Stimulated activated CD8-positive, alpha-beta memory T cell treated with anti-CD3 and anti-CD28 coated beads, Interleukin-15, amount 100 ng/mL, for 48 hours (primary cell): Measurements from ENCODE around the gene RPL28.
A peak's percentile ranks its signal among the peaks of the same experiment; 100 is the strongest.

Source experiments
- DNase-seq, 2 donors: peaks; one replicate each; pipeline ENCODE4 v3.0.0-alpha.2; 2020; ENCODE audit warnings: low read depth in 2 of 2

Gene RPL28

DNA sequence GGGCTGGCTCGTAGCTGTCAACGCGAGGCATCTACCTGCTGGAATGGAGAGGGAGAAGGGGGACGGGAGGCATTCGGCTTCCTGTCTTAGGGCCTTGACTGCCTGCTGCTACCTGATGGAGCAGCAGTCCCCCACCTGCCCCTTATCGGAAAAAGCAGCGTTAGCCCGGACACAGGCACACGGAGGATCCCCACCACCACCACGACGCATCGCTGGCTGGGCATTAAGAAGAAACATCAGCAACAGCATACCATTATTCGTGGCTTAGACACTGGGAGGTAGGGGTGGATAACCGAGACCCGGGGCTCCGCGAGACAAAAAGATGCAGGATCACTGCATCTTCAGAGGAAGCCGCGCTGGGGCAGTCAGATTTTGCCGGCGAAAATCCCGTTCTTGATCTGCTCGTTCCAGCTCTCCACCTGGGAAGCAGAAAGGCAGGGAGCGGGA, 32.4 kb upstream of the RPL28 start:
- no peak for DNase-seq

DNA sequence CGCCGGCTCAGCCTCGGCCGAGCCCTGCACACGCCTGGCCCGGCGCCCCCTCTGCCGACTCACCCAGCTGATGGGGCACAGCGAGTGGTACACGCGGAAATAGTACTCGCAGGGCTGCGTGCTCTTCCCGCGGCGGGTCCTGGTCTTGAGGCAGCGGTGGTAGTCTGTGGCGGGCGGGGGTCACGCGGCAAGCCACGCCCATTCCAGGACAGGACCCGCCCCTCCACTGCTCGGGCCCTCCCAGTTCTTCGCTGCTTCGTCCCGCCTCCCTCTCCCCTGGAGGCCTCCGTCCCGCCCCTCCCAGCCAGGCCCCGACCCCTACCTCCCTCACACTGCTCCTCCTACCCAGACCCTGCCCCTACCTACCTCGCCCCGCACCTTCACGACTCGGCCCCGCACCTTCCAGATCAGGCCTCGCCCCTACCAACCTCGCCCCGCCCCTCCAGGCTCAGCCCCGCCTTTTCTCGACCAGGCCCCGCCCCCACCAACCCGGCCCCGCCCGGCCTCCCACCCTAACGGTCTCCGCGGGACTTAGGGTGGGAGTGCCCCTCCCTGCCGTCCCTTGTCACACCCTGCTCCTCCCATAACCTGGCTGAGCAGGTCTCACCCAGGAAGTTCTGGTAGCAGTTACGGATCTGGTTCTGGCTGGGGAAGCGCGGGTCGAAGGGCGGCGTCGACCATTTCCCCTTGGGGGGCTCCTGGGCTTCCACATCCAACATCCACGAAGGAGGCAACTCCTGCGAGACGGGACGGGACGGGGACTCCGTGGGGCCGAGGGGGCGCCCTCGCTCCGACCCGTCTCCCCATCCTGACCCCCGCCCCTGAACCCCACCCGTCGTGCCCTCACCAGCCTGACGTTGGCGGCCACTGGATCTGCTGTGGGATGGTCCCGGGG, 31.7 kb upstream of the RPL28 start:
- DNase-seq, result peak in 1 of 2 donors; percentile 27

DNA sequence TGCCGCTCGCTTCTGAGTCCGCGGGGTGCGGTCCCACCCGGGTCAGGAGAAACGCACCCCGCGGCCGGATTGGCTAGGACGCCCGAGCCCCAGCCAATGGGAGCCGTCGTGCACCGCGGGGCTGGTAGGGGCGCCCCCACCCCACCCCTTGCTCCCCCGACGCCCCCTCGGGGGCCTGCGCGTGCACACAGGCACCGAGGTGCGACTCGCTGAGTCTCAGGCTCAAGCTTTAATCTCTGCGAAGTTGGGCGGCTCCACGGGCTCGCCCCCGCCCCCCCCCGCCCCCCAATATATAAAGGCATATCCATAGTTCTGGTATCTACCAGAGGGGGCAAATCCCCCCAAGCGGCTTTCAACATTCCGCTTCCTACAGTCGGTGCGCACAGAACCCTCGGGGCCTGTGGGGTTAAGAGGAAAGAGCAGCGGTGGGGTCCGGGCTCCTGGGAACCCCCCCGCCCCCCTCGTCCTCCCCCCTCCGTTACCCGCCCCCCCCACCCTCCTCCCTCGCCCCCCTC, 31.0 kb upstream of the RPL28 start, which contains the start of gene COX6B2:
Gene COX6B2 (minus strand): TSS at position 22 of the 515 bp plus-strand sequence. CDS start 198 bp downstream, outside the sequence.
- DNase-seq, result no peak

DNA sequence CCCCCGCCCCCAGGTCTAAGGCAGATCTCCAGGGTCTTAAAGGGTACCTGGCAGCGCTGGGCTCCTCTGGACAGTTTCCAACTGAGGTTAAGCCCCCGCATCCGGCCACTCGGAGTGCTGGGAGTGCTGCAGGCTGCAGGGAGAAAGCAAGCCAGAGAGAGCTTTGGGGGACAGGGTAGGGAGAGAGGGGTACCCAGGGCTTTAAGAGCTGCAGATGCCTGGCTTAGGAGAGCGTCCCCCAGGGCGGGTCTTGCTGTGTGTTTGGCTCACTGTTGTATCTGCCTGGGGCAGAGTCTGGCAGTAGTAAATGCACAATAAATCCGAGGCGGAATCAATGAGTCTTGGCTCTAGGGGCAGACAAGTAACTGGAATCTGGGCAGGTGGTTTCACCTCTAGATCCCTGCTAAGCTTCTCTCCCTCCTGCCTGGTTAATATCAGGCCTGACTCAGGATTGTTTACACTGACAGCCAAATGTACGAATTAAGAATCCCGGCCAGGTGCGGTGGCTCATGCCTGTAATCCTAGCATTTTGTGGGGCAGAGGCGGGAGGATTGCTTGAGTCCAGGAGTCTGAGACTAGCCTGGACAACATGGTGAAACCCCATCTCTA, 30.4 kb upstream of the RPL28 start:
- no peak for DNase-seq

DNA sequence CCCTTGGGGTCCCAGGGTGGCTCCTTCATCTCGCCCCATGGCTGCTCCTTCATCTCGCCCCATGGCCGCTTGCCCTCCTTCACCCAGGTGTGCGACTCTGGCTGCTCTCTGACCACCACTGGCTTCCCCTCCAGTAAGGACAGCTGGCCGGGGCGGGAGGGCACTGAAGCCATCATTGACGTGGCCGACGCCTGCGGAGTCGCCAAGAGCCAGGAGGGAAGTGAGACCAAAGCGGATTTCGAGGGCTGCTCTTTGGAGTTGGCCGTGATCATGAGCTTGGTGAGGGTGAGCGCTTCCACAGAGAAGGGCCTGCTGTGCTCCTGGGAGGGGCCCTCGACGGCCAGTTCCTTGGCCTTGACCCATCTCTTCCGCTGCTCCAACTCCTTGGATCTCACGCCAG, 27.2 kb upstream of the RPL28 start:
- DNase-seq, result no peak

DNA sequence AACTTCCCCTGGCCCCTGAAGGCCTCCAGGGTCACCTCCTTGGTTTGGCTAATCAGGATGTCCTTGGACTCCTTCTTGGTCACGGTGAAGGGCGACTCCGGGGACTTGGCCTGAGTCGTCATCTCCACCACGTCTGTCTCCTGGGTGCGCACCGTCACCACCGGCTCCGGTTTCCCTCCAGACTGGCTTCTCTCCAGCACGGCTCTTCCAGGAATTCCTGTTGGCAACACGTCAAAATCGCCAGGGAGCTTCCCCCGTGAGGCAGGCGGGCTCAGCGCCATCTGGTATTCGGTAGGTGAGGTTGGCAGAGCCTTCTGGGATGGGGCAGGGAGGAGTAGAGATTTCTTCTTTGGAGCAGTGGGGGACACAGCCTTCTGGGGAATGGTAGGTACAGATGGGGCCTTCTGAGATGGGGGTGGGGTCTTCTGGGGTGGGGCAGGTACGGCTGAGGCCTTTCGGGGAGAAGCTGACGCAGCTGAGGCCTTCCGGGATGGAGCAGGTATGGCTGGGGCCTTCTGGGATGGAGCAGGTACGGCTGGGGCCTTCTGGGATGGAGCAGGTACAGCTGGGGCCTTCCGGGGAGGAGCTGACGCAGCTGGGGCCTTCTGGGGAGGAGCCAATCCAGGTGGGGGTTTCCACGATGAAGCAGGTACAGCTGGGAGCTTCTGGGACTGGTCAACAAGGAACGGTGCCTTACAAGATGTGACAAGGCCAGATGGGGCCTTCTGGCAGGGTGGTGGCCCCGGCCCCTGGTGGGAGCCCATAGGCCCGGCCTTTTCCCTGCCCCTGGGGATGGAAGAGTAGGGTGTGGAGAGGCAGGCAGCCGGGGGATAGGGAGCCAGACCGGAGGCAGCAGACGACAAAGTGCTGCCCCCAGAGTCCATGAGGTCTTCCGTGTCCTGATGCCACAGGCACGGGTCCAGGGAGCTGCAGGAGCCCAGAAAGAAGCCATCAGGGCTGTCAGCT, 26.5 kb upstream of the RPL28 start:
- DNase-seq, result no peak

DNA sequence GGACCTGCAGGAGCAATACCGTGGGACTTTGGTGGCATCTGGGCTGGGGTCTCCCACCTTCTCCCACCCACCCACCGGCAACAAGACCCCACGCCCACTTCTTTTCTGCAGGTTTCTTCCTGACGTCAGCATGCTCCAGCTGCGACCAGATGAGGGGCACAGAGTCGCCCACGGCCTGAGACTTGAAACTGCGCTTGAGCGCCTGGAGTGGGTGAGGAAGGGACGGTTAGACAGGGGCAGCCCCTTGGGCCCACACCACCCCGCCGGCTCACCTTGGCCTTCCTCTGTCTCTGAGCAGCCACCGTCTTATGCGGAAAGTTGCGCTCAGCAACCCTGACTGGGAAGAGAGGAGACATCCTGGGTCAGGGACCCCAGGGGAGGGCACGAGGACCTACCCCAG, 24.8 kb upstream of the RPL28 start:
- DNase-seq, result no peak

DNA sequence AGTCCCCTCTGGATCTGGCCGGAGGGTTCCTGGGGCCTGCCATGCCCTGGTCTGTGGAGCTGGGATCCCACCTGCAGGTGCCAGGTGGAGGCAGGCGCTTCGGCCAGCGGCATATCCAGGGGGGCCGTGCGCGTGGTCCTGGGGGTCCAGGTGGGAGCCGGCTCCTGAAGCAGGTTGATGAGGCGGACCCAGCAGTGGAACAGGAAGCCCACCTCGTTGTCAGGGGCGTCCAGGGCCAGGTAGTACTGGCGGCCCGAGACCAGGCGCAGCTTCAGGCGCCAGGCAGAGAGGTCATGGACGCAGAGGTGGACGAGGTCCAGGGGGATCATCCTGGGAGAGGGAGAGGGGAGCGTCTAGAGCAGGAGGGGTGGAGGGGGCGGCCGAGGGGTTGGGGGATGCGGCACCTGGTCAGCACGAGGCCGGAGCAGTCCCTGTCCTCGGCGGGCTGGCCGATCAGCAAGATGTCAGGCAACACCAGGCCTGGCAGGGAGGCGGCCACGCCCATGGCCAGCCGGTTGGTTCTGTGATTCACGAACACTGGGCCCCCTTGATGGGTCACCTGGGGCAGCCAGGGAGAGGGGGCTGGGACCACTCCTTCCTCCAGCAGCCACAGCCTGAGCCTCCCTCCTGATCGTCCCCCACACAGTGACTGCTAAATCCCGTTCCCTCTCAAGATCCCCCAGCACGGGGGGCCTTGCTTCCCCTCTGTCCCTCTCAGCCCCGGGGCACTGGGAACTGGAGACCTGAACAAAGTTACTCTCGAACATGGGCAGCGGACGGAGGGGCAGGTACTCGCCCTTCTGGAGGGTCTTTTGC, 23.4 kb upstream of the RPL28 start:
- DNase-seq, result no peak

DNA sequence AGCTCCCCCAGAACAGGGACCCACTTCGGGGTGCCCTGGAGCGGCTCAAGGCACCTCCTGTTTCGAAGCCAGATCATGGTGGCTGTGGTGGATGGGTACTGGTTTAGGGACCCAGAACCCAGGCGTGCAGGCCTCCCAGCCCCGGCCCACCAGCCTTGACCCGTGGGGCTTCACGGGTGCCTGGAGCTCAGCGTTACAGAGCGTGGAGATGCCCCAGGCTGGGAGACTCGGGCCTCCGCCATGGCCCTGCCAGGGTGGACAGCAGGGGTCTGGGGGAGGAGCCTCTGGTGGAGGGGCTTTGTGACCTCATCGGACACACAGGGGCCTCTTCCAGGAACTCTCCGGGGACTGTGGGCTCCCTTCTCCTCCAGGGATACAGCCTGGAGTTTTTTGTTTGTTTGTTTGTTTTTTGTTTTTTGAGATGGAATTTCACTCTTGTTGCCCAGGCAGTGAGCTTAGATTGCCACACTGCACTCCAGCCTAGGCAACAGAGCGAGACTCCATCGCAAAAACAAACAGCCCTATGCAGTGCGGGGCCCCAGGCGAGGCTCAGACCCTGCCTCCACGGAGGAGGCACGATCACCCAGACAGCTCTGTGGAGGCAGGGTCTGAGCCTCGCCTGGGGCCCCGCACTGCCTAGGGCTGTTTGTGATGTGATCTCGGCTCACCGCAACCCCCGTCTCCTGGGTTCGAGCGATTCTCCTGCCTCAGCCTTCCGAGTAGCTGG, 22.6 kb upstream of the RPL28 start, which contains the start of gene GARIN5B:
Gene GARIN5B (minus strand): TSS at position 271 of the 727 bp plus-strand sequence. CDS start 194 bp downstream, at position 77.
- DNase-seq, result no peak

DNA sequence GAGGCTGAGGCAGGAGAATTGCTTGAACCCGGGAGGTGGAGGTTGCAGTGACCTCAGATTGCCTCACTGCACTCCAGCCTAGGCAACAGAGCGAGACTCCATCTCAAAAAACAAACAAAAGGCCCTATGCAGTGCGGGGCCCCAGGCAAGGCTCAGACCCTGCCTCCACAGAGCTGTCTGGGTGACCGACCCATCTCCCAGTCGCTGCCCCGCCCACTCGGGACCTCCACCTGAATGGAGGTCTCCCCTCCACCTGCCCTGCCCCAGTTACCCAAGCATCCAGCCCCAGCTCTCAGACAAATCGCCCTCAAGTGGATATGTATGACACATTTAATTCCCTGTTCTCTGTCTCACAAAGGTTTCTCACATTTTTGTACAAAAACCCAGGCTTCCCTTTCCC, 20.5 kb upstream of the RPL28 start:
- no peak for DNase-seq

DNA sequence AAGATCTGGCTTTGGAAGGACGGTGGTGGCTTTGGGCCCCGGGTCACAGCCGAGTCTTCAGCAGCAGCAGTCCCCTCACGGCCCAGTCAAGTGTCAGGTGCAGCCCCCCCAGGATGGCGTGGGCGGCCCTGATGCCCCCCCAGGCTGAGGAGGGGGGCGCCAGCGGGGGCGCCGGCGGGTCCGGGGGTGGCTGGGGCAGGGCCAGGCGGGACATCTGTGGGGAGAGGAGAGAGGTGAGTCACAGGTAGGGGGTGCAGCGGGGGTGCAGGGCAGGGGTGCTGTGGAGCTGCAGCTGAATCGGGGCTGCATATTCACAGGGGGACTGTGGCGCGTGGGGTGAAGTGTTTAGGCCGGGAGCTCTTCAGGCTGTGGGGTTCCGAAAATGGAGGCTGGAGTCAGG, 19.8 kb upstream of the RPL28 start:
- no peak for DNase-seq

DNA sequence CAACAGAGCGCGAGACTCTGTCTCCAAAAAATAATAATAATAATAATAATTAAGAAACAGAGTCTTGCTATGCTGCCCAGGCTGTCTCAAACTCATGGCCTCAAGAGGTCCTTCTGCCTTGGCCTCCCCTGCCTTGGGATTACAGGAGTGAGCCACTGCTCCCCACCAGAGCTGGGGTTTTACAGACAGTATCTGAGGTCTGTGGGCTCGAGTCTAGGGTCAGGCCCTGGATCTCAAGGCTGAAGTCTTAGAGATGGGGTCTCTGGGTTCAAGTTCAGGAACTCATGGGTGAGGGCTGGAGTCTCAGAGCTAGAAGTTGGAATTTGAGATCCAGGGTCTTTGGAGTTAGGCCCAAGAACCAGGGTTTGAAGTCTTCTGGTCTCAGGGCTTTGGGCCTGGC, 18.9 kb upstream of the RPL28 start:
- no peak for DNase-seq

DNA sequence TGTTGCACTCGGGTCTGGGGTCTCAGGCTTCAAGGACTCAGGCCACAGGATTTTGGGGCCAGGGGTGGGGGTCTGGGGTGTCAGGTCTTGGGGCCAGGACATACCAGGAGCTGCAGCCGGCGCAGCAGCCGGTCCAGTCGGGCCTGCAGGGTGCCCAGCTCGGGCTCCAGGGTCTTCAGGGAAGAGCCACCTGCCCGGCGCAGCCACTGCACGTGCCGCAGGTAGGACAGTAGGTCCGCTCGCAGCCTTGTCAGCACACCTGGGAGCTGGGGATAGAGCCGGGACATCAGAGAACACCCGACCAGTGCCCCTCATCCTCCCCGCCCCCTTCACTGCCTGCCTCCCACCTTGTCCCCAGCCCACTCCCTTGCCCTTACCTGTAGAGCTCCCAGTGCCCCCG, 17.6 kb upstream of the RPL28 start:
- DNase-seq, result no peak

DNA sequence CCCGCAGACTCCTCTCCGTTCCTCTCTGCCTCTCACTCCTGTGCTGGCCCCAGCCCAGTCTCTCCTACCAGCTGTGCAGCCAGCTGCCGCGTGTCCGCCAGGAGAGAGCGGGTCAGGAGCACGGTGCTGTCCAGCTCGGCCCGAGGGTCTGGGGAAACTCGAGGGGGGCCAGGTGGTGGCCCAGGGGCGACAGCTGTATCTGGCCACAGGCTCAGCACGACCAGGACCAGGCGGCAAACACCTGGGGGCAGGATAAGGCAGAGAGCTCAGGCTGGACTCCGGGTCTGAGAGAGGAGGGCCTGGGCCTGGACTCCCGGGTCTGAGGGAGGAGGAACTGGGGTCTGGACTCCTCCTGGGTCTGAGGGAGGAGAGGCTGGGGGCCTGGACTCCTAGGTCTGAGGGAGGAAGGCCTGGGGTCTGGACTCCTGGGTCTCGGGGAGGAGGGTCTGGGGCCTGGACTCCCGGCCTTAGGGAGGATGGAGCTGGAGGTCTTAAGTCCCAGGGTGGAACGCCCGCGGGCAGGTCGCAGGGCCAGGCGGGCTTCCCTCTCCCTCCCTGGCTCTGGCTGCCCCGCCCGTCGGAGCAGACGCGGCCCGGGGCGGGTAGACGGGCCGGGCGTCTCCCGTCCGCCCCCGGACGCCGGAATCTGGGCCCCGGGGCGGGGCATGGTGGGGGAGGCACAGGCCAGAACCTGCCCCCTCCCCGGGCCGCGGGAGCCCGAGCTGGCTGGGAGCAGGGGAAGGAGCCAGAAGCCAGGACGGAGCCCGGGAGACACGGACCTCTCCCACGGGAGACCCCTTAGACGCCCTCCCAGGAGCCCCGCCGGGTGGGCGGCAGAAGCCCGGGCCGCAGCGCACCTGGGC, 16.8 kb upstream of the RPL28 start:
- DNase-seq, result no peak

DNA sequence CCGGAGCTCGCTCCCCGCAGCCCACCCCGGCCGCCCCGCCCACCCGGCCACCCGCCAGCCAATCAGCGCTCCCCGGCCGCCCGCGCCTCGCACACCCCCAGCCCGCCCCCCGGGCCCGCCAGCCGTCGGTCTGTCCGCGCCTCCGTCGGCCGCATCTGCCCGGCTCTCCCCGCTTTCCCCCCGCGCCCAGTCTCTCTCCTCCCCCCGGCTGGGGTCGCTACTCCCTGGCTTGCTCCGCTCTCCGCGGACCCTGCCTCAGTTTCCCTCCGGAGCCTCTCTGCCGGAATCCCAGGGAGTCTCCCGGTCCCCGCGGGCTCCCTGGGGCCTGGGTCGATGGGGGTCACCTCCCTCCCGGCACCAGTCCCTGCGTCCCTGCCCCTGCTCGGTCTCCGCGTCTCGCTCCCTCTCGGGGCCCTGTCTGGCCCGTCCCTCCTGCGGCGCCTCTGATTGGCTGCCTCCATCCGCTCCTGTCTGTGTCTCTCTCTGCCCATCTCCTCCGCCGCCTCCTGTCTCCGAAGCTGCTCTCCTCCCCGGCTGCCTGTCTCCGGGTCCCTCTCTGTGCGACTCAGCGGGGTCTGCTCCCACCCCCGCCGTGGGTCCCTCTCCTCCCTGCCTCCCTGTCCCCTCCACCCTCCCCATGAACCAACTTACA, 16.0 kb upstream of the RPL28 start:
- peak in 1 of 2 donors; percentile 31 for DNase-seq

DNA sequence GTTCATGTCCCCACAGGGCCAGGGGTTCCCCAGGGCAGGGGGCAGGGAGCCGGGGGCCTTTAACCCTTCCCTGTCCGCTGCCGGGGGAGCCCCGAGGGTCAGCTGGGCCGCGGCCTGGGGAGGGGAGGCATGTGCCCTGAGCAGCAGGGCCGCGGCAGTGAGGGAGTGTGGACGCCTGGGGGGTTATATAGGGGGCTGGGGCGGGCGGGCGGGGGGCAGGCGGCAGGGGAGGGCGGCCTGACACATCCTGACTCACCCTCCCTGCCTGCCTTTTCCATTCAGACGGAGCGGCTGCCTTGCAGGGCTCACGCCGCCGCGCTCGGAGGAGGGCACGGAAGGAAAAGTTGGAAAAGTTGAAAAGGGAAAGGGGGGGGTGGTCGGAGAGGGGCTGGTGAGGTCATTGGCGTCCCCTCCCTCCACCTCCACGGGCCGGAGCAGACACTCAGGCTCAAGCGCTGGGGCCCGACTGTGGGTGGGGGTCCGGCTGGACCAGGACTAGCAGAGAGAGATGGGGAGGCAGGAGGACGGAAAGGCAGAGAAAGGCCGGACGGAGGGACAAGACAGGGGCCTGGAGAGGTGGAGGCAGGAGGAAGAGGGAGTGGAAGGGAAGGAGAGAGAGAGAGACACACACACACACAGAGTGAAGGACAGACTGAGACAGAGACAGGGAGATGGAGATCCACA, 15.3 kb upstream of the RPL28 start, which contains the start of gene IL11:
Gene IL11 (minus strand): TSS at position 159 of the 684 bp plus-strand sequence. CDS start 153 bp downstream, at position 6.
- DNase-seq, result no peak

DNA sequence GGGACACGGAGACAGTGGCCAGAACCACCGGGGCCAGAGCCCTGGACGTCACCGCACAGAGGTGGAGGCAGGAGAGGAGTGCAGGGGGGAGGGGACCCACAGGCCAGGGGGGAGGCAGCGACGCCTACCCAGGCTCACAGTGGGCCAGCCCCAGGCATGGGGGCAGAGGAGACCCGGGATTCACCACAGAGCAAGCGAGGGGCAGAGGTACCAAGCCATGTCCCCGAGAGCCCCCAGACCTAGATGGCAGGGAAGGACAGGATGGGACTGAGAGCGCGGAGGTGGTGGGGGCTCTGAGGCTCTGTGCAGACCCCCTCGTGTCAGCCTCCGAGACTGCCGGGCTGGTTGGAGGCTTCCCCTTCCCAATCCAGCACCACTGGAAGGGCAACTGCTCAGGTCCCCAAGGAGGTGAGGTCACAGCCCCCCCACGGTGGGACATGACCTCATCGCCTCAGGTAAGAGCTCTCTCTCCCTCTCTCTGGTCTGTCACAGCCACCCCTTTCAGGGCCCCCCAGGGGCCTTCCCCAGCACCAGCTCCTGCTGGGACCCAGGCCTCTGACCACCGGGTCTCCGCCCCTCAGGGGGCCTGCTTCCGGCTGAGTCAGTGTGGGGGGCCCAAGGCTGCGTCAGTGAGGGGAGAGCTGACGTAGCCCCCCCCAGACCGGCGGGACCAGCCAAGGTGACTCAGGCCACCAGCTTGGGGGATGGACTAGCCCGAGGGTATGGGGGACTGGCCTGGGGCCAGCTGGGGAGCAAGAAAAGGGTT, 13.2 kb upstream of the RPL28 start:
- DNase-seq, result peak in 1 of 2 donors; percentile 64
